ENCODE data around the gene NUDT17. TPM values are rescaled to one million over a fixed set of nuclear protein-coding genes. Genes with fewer than 3 reads are reported as not detected.

NUDT17 gene
- total RNA-seq, 2 experiments from 2014 or later: 2.8 to 4.1 TPM

Small RNA genes within 50 kb of the gene (microRNA-seq; reads per million reads assigned to microRNA genes)
- gene MIR6736: not detected

Other genes starting within 250 kb of the NUDT17 start
- gene GPR89A, start 237.6 kb upstream of the NUDT17 start, total RNA-seq: 10 to 100 TPM; 32.7 to 50.5 TPM
- under 1 TPM in 1 of 2 experiments, not detected in 1; 0.12 TPM for gene PDZK1, start 138.3 kb upstream of the NUDT17 start, total RNA-seq
- gene CD160, start 126.1 kb upstream of the NUDT17 start, total RNA-seq: 1 to 10 TPM; 3.9 to 5.4 TPM
- 10 to 100 TPM; 14.6 to 18.0 TPM for gene RNF115, start 21.5 kb upstream of the NUDT17 start, total RNA-seq
- gene POLR3C, start 21.4 kb upstream of the NUDT17 start, total RNA-seq: 10 to 100 TPM; 31.1 to 37.0 TPM
- gene PIAS3, start 13.5 kb downstream of the NUDT17 start, total RNA-seq: 10 to 100 TPM; 20.3 to 23.6 TPM
- gene ANKRD35, start 40.2 kb downstream of the NUDT17 start, total RNA-seq: 1 to 10 TPM; 1.1 to 1.4 TPM
- gene ITGA10, start 64.4 kb downstream of the NUDT17 start, total RNA-seq: 1 to 10 TPM; 1.8 to 2.1 TPM
- gene PEX11B, start 73.1 kb downstream of the NUDT17 start, total RNA-seq: 10 to 100 TPM; 27.3 to 36.2 TPM
- 100 to 1,000 TPM; 189 to 249 TPM for gene RBM8A, start 81.9 kb downstream of the NUDT17 start, total RNA-seq
- gene LIX1L, start 112.4 kb downstream of the NUDT17 start, total RNA-seq: 10 to 100 TPM; 35.0 to 36.2 TPM
- gene ANKRD34A, start 118.9 kb downstream of the NUDT17 start, total RNA-seq: 1 to 10 TPM; 3.8 to 4.6 TPM
- gene POLR3GL, start 119.1 kb downstream of the NUDT17 start, total RNA-seq: 10 to 100 TPM; 23.5 to 29.1 TPM
- 100 to 1,000 TPM; 127 to 207 TPM for gene TXNIP, start 150.9 kb downstream of the NUDT17 start, total RNA-seq
- not detected for gene HJV, start 176.1 kb downstream of the NUDT17 start, total RNA-seq

Data from activated CD8-positive, alpha-beta memory T cell treated with anti-CD3 and anti-CD28 coated beads, Interleukin-2, amount 10 ng/mL, durations not matched to agents 7 days and 5 days (primary cell).